Testis (tissue), 3 donors: Measurements from ENCODE around the gene NPTX2. TPM values are rescaled to one million over a fixed set of nuclear protein-coding genes. Genes with fewer than 3 reads are reported as not detected.
A peak's percentile ranks its signal among the peaks of the same experiment; 100 is the strongest.

Source experiments
- DNase-seq: peaks from one replicate; pipeline ENCODE4 v3.0.0-alpha.2; 2019
- H3K27ac ChIP-seq, 2 donors: fragments of 200-600 bp; sonication (generic); one replicate each; pipeline ENCODE4 v1.5.1; 2019
- H3K27me3 ChIP-seq: fragments of 200-600 bp; sonication (generic); one replicate; pipeline ENCODE4 v1.5.1; 2019
- H3K36me3 ChIP-seq: fragments of 200-600 bp; sonication (generic); one replicate; pipeline ENCODE4 v1.5.1; 2017; ENCODE audit warnings: low read depth; ENCODE audit errors: missing control alignments
- H3K4me1 ChIP-seq: fragments of 200-600 bp; sonication (generic); one replicate; pipeline ENCODE4 v1.5.1; 2019
- H3K4me3 ChIP-seq, 2 donors: fragments of 200-600 bp; sonication (generic); one replicate each; pipeline ENCODE4 v1.5.1; 2017 to 2019
- H3K9me3 ChIP-seq: fragments of 200-600 bp; sonication (generic); one replicate; pipeline ENCODE4 v1.5.1; 2017
- CTCF ChIP-seq, 3 experiments: fragments of 450-650 bp in 2 of 3; fragments of 200-600 bp in 1 of 3; sonication (generic) in 1 of 3; IDR thresholded peaks; one replicate each; pipeline ENCODE4 v1.5.1; 2016 to 2019; ENCODE audit warnings: antibody characterized with exemption in 3 of 3, mild to moderate bottlenecking in 2 of 3, moderate library complexity in 1 of 3
- POLR2A ChIP-seq: fragments of 450-650 bp; IDR thresholded peaks from one replicate; pipeline ENCODE4 v1.6.1; 2017; ENCODE audit warnings: antibody characterized with exemption, mild to moderate bottlenecking, moderate library complexity
- WGBS, 2 donors: methylation state at CpG; one replicate each; pipeline ENCODE4 v1.1.5; 2018; 5-methylcytosine and 5-hydroxymethylcytosine counted together
- intact Hi-C: fragments of 100-400 bp; cut with DNase I; formaldehyde crosslinking; loops from one replicate; pipeline ENCODE4 v1.15.1; 2023; ENCODE audit warnings: low total_unique reads
- polyA plus RNA-seq: library from polyadenylated mRNA; stranded (reverse); fragments of 350-450 nt; fragmentation: Illumina TruSeq; extraction: RNeasy Lipid Tissue Mini Kit (QIAGEN cat#74804); gene quantifications from one replicate; pipeline ENCODE4 v1.2.3, GENCODE V29; 2014; ENCODE audit warnings: low read depth, low replicate concordance; ENCODE audit not compliant: insufficient read depth
- total RNA-seq, 2 donors: library from RNA; depleted of rRNA; stranded (reverse); fragments of >200 nt; gene quantifications; one replicate each; pipeline ENCODE4 v1.2.3, GENCODE V29; 2016

Gene NPTX2
- total and polyA plus RNA-seq, 3 donors from 2014 or later = 77.3 to 139 (median 136) TPM

- intact Hi-C loops = no loop called here
- H3K36me3 ChIP-seq = no peaks in the 10 kb centered on the region
- H3K4me3 ChIP-seq = no peak overlapping the region
- H3K27ac ChIP-seq = no peak overlapping the region
- TF ChIP-seq POLR2A = no peak
- no peak for DNase-seq
- no peaks in the 10 kb centered on the region for H3K9me3 ChIP-seq
- 79 to 97% methylated on average over 3 to 4 of the region's 4 CpGs for WGBS, 2 donors
- no peaks in the 10 kb centered on the region for H3K4me1 ChIP-seq
- H3K27me3 ChIP-seq = no peaks in the 10 kb centered on the region
Measured at GRCh38 chr7:98662289-98662688, 45.2 kb downstream of the NPTX2 start.

DNA sequence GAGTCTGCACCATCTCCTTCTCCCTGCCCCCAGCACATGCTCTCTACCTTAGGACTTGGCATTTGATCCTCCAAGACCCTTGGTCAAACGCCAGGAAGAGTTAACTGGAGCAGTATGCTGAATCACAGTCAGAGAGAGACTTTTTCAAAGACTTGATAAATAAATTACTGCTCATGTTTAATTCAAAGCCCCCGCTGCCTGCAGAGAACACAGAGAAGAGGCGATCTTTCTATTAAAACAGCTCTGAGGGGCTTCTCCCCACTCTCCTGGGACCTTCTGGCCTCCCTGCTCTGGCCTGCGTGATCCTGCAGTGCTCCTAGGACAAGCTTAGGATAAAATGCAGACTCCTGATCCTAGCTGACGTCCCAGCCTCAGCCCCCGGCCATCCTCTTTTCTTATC is 47.8 kb downstream of the NPTX2 start:
- no peaks in the 10 kb centered on the region for H3K27me3 ChIP-seq
- DNase-seq = no peak
- intact Hi-C loops = no loop called here
- TF ChIP-seq CTCF (IDR thresholded peaks at IDR 0.05) = no peak
- TF ChIP-seq POLR2A = no peak
- H3K36me3 ChIP-seq = no peaks in the 10 kb centered on the region
- no peaks in the 10 kb centered on the region for H3K9me3 ChIP-seq
- no peaks in the 10 kb centered on the region for H3K4me1 ChIP-seq
- no peak overlapping the region for H3K27ac ChIP-seq
- WGBS, 2 donors = 84 to 91% methylated on average over 6 of the region's 6 CpGs
- H3K4me3 ChIP-seq = no peak overlapping the region

GRCh38 chr7:98668255-98668654 is 51.2 kb downstream of the NPTX2 start:
- intact Hi-C loops = no loop called here
- Histone ChIP-seq H3K27me3 (no peaks in the 10 kb centered on the region), H3K4me3 (no peak overlapping the region), H3K36me3 (no peaks in the 10 kb centered on the region), H3K4me1 (no peaks in the 10 kb centered on the region), H3K27ac (no peak overlapping the region), H3K9me3 (no peaks in the 10 kb centered on the region)
- no peak for DNase-seq
- WGBS, 2 donors = 58 to 62% methylated on average over 9 to 11 of the region's 11 CpGs
- TF ChIP-seq CTCF (IDR thresholded peaks at IDR 0.05) (no peak), POLR2A (no peak)

DNA sequence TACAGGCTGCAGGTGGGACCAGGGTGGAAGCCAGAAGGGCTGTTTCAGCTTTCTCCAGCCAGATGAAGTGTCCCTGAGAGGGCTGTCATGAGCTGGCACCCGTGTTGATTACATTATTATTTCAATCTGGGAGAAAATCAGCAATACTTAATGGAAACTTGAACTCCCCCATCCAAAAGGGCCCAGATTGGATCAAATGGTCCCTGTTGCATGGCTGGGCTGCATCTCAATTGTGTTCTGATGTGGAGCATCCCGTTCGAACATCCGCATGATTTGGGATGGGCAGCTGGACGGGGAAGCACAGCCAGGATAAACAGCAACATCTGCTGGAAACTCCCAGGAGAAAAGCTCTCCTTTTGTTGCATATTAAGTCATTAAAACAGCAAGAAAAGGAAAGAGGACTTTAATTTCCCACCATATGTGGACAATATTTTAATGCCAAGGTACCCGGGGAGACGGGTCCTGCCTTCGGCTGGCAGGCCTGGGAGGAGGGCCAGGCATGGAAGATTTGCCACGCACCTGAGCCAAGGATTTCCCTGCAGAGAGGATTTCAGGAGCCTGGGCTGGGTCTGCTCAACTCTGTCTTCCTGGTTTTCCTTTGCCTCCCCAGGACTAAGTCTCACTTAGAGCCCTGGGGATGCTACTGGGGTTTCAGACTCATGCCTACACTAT is 52.4 kb downstream of the NPTX2 start:
- 53 to 65% methylated on average over 9 of the region's 9 CpGs for WGBS, 2 donors
- no peak overlapping the region for H3K4me3 ChIP-seq
- no peaks in the 10 kb centered on the region for H3K27me3 ChIP-seq
- intact Hi-C loops = no loop called here
- H3K4me1 ChIP-seq = no peaks in the 10 kb centered on the region
- H3K36me3 ChIP-seq = no peaks in the 10 kb centered on the region
- no peak overlapping the region for H3K27ac ChIP-seq
- no peaks in the 10 kb centered on the region for H3K9me3 ChIP-seq
- TF ChIP-seq POLR2A (no peak), CTCF (IDR thresholded peaks at IDR 0.05) (no peak)
- peak; percentile 49 for DNase-seq

- H3K36me3 ChIP-seq = no peaks in the 10 kb centered on the region
- no peak for DNase-seq
- TF ChIP-seq CTCF (IDR thresholded peaks at IDR 0.05) (no peak), POLR2A (no peak)
- H3K4me1 ChIP-seq = no peaks in the 10 kb centered on the region
- H3K27ac ChIP-seq = no peak overlapping the region
- intact Hi-C loops = no loop called here
- no peaks in the 10 kb centered on the region for H3K9me3 ChIP-seq
- 91 to 94% methylated on average over 5 to 8 of the region's 8 CpGs for WGBS, 2 donors
- H3K4me3 ChIP-seq = no peak overlapping the region
- no peaks in the 10 kb centered on the region for H3K27me3 ChIP-seq
Measured at GRCh38 chr7:98670186-98670585, 53.1 kb downstream of the NPTX2 start.
